ENCODE results near the gene ELP5. TPM values are rescaled to one million over a fixed set of nuclear protein-coding genes. Genes with fewer than 3 reads are reported as not detected.

ELP5 gene
- total and polyA plus RNA-seq, 2 donors = 17.7 to 39.2 TPM

- no peak overlapping the region for H3K27ac ChIP-seq (ENCODE audit: low read depth)
- no peak overlapping the region for H3K4me3 ChIP-seq (ENCODE audit: low read depth, low read length)
- H3K36me3 ChIP-seq (ENCODE audit: insufficient read depth) = no peaks in the 10 kb centered on the region
- H3K4me1 ChIP-seq (ENCODE audit: insufficient read depth) = peaks cover 3% of the 10 kb centered on the region
- DNase-seq (ENCODE audit: extremely low spot score) = no peak
- WGBS = 73% methylated on average over 4 of the region's 4 CpGs
These were observed 3.2 kb upstream of the ELP5 start for GRCh38 chr17:7248796-7249195.

GRCh38 chr17:7249214-7249613 lies 2.8 kb upstream of the ELP5 start:
- H3K36me3 ChIP-seq (ENCODE audit: insufficient read depth) = no peaks in the 10 kb centered on the region
- 78% methylated on average over 6 of the region's 6 CpGs for WGBS
- H3K4me3 ChIP-seq (ENCODE audit: low read depth, low read length) = no peak overlapping the region
- DNase-seq (ENCODE audit: extremely low spot score) = no peak
- H3K27ac ChIP-seq (ENCODE audit: low read depth) = no peak overlapping the region
- peaks cover 3% of the 10 kb centered on the region for H3K4me1 ChIP-seq (ENCODE audit: insufficient read depth)

- Histone ChIP-seq H3K36me3 (ENCODE audit: insufficient read depth) (no peaks in the 10 kb centered on the region), H3K4me3 (ENCODE audit: low read depth, low read length) (no peak overlapping the region), H3K4me1 (ENCODE audit: insufficient read depth) (peaks cover 3% of the 10 kb centered on the region), H3K27ac (ENCODE audit: low read depth) (no peak overlapping the region)
- DNase-seq (ENCODE audit: extremely low spot score) = no peak
- WGBS = 86% methylated on average over 7 of the region's 7 CpGs
These were observed 2.2 kb upstream of the ELP5 start for GRCh38 chr17:7249830-7250229.

GRCh38 chr17:7250695-7251627 lies 1.1 kb upstream of the ELP5 start:
- Histone ChIP-seq H3K4me1 (ENCODE audit: insufficient read depth) (peaks cover 3% of the 10 kb centered on the region), H3K4me3 (ENCODE audit: low read depth, low read length) (peak overlapping the region; percentile 92), H3K27ac (ENCODE audit: low read depth) (peak overlapping the region; percentile 87), H3K36me3 (ENCODE audit: insufficient read depth) (no peaks in the 10 kb centered on the region)
- under 1% methylated on average over 55 of the region's 55 CpGs for WGBS
- DNase-seq (ENCODE audit: extremely low spot score) = no peak

GRCh38 chr17:7251661-7252175 lies 297 bp upstream of the ELP5 start, which contains the start of gene CTDNEP1:
Gene CTDNEP1, minus strand, starts transcription at chr17:7251734. Its CDS starts 438 bp downstream, at chr17:7251296.
- whole genome bisulfite sequencing = 1% methylated on average over 41 of the region's 41 CpGs
- H3K4me3 ChIP-seq (ENCODE audit: low read depth, low read length) = peak within 1 kb of the TSS; percentile 92
- H3K4me1 ChIP-seq (ENCODE audit: insufficient read depth) = peaks cover 3% of the 10 kb centered on the region
- H3K27ac ChIP-seq (ENCODE audit: low read depth) = peak within 1 kb of the TSS; percentile 97
- H3K36me3 ChIP-seq (ENCODE audit: insufficient read depth) = no peaks in the 10 kb centered on the region
- DNase-seq (ENCODE audit: extremely low spot score) = peak; percentile 99

GRCh38 chr17:7253082-7253481 lies 1.1 kb downstream of the ELP5 start:
- H3K4me1 ChIP-seq (ENCODE audit: insufficient read depth) = peaks cover 3% of the 10 kb centered on the region
- H3K36me3 ChIP-seq (ENCODE audit: insufficient read depth) = no peaks in the 10 kb centered on the region
- no peak overlapping the region for H3K27ac ChIP-seq (ENCODE audit: low read depth)
- 70% methylated on average over 5 of the region's 5 CpGs for WGBS
- no peak for DNase-seq (ENCODE audit: extremely low spot score)
- peak overlapping the region; percentile 39 for H3K4me3 ChIP-seq (ENCODE audit: low read depth, low read length)

- WGBS = 95% methylated on average over 4 of the region's 4 CpGs
- Histone ChIP-seq H3K4me1 (ENCODE audit: insufficient read depth) (peaks cover 3% of the 10 kb centered on the region), H3K27ac (ENCODE audit: low read depth) (no peak overlapping the region), H3K36me3 (ENCODE audit: insufficient read depth) (no peaks in the 10 kb centered on the region), H3K4me3 (ENCODE audit: low read depth, low read length) (no peak overlapping the region)
- no peak for DNase-seq (ENCODE audit: extremely low spot score)
These were observed 2.5 kb downstream of the ELP5 start for GRCh38 chr17:7254511-7254910.

GRCh38 chr17:7256766-7257456 lies 4.9 kb downstream of the ELP5 start:
- Histone ChIP-seq H3K4me3 (ENCODE audit: low read depth, low read length) (no peak overlapping the region), H3K27ac (ENCODE audit: low read depth) (no peak overlapping the region), H3K36me3 (ENCODE audit: insufficient read depth) (no peaks in the 10 kb centered on the region), H3K4me1 (ENCODE audit: insufficient read depth) (no peaks in the 10 kb centered on the region)
- no peak for DNase-seq (ENCODE audit: extremely low spot score)
- 89% methylated on average over 8 of the region's 8 CpGs for WGBS

GRCh38 chr17:7258731-7259554 lies 6.9 kb downstream of the ELP5 start:
- H3K36me3 ChIP-seq (ENCODE audit: insufficient read depth) = no peaks in the 10 kb centered on the region
- H3K27ac ChIP-seq (ENCODE audit: low read depth) = no peak overlapping the region
- no peak overlapping the region for H3K4me3 ChIP-seq (ENCODE audit: low read depth, low read length)
- H3K4me1 ChIP-seq (ENCODE audit: insufficient read depth) = no peaks in the 10 kb centered on the region
- no peak for DNase-seq (ENCODE audit: extremely low spot score)
- 84% methylated on average over 7 of the region's 7 CpGs for WGBS

- H3K4me1 ChIP-seq (ENCODE audit: insufficient read depth) = no peaks in the 10 kb centered on the region
- no peaks in the 10 kb centered on the region for H3K36me3 ChIP-seq (ENCODE audit: insufficient read depth)
- no peak overlapping the region for H3K27ac ChIP-seq (ENCODE audit: low read depth)
- no peak overlapping the region for H3K4me3 ChIP-seq (ENCODE audit: low read depth, low read length)
- WGBS = 95% methylated on average over 6 of the region's 6 CpGs
- DNase-seq (ENCODE audit: extremely low spot score) = no peak
These were observed 7.5 kb downstream of the ELP5 start for GRCh38 chr17:7259555-7259889.

GRCh38 chr17:7260151-7260550 lies 8.1 kb downstream of the ELP5 start:
- no peak overlapping the region for H3K4me3 ChIP-seq (ENCODE audit: low read depth, low read length)
- H3K36me3 ChIP-seq (ENCODE audit: insufficient read depth) = no peaks in the 10 kb centered on the region
- H3K27ac ChIP-seq (ENCODE audit: low read depth) = no peak overlapping the region
- 78% methylated on average over 4 of the region's 4 CpGs for WGBS
- no peak for DNase-seq (ENCODE audit: extremely low spot score)
- no peaks in the 10 kb centered on the region for H3K4me1 ChIP-seq (ENCODE audit: insufficient read depth)

- Histone ChIP-seq H3K4me3 (ENCODE audit: low read depth, low read length) (peak overlapping the region; percentile 48), H3K36me3 (ENCODE audit: insufficient read depth) (no peaks in the 10 kb centered on the region), H3K27ac (ENCODE audit: low read depth) (peak overlapping the region; percentile 72), H3K4me1 (ENCODE audit: insufficient read depth) (no peaks in the 10 kb centered on the region)
- no peak for DNase-seq (ENCODE audit: extremely low spot score)
- WGBS = 5% methylated on average over 54 of the region's 54 CpGs
These were observed 8.8 kb downstream of the ELP5 start for GRCh38 chr17:7260651-7261378.

All from urinary bladder (tissue), 4 donors.